Measurements from ENCODE around the gene EML1. TPM values are rescaled to one million over a fixed set of nuclear protein-coding genes. Genes with fewer than 3 reads are reported as not detected.

The EML1 gene
- total RNA-seq, 2 donors from 2014 or later, result 55.1 to 66.5 TPM

DNA sequence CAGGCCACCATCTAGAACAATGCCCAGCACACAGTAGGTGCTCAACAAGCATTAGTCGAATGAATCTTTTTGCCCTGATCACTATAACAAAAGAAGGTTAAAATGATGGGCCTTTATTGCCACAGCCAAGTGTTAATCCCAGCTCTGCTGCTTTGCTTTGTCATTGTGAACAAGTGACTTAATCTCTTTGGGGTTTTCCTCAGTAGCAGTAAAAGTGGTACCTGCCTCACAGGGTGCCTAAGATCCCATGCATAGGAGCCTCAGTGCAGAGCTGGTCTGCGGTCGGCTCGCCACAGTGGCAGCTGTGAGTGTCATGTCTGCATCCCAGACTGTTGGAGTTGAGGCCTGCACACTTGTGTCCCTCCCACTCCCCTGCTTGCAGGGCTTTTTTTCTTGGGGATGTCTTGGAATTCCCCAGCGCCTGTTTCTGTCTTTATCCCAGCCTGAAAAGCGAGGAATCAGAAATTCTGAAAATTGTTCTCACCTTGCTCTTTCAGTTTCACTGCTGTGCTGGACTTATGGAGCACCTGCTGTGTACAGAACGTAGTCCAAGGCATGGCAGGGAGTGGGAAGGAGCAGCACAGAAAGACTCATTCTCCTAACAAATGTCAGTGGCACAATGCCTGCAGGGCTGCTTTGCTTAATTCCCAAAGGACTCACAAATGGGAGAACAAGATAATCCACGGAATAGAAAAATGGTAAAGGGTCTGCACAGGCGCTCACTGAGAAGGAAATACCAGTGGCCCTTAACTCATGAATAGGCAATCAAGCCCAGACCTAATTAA, 90.8 kb downstream of the EML1 start:
- DNase-seq (ENCODE audit: low spot score), result no peak
- Histone ChIP-seq H3K27ac (no peak overlapping the region), H3K4me3 (no peak overlapping the region), H3K27me3 (replicated peaks; ENCODE audit: insufficient read depth) (no peaks in the 10 kb centered on the region), H3K36me3 (no peaks in the 10 kb centered on the region), H3K4me1 (ENCODE audit: control insufficient read depth in 1 of 2, low read depth in 2 of 2) (peaks cover 9 to 13% of the 10 kb centered on the region in 2 donors), H3K9me3 (no peaks in the 10 kb centered on the region)
- no peak for ATAC-seq (ENCODE audit: insufficient number of reproducible peaks, low FRiP score, low read depth)
- TF ChIP-seq, protein P1, sequence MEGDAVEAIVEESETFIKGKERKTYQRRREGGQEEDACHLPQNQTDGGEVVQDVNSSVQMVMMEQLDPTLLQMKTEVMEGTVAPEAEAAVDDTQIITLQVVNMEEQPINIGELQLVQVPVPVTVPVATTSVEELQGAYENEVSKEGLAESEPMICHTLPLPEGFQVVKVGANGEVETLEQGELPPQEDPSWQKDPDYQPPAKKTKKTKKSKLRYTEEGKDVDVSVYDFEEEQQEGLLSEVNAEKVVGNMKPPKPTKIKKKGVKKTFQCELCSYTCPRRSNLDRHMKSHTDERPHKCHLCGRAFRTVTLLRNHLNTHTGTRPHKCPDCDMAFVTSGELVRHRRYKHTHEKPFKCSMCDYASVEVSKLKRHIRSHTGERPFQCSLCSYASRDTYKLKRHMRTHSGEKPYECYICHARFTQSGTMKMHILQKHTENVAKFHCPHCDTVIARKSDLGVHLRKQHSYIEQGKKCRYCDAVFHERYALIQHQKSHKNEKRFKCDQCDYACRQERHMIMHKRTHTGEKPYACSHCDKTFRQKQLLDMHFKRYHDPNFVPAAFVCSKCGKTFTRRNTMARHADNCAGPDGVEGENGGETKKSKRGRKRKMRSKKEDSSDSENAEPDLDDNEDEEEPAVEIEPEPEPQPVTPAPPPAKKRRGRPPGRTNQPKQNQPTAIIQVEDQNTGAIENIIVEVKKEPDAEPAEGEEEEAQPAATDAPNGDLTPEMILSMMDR (IDR thresholded peaks at IDR 0.05), result no peak

DNA sequence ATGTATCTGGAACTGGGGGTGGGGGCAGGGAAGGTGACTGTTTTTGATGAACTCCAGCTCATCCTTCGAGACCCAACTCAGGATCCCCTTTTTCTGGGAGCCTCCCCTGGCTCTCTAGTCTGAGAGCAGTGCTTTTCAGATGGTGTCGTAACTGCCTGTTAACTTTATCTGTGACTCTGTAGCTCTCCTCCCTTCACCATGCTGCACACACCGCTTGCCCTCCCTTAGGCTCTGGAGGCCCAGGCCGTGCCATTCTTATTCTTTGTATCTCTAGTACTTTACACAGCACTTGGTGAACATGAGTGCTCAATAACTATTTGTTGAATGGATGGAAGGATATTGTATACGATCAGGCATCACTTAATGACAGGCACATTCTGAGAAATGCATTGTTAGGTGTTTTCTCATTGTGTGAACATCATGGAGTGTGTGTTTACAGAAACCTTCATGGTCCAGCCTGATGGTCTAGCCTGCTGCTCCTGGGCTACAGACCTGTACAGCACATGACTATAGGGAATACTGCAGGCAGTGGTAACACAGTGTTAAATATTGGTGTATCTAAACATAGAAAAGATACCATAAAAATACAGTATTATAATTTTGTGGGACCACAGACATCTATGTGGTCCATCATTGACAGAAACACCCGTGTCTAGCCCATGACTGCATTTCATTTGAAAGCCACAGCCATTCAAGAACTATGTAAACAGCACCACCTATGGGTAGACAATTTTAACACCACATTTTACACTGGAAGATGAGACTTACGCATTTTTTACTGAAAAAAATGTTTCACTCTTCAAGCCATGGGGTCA, 91.8 kb downstream of the EML1 start:
- ATAC-seq (ENCODE audit: insufficient number of reproducible peaks, low FRiP score, low read depth), result peak; percentile 77
- Histone ChIP-seq H3K4me1 (ENCODE audit: control insufficient read depth in 1 of 2, low read depth in 2 of 2) (peaks cover 2 to 6% of the 10 kb centered on the region in 2 donors), H3K27ac (no peak overlapping the region), H3K36me3 (no peaks in the 10 kb centered on the region), H3K4me3 (no peak overlapping the region), H3K9me3 (no peaks in the 10 kb centered on the region), H3K27me3 (replicated peaks; ENCODE audit: insufficient read depth) (no peaks in the 10 kb centered on the region)
- DNase-seq (ENCODE audit: low spot score), result no peak
- TF ChIP-seq, protein P1 (IDR thresholded peaks at IDR 0.05), result peak; percentile 76

DNA sequence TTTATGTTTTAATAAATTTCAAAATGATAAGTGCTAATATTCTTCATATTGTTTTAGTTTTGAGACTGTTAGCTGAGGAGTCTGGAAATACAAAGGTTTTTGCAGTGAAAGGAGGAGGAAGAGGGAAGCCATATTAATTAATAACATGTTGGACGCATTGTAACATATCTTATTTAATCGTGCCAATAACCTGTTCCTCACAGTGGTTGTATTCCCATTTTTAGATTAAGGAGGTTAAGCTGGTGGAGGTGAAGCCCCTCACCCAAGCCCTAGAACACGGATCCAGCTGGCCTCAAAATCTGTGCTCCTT, 92.4 kb downstream of the EML1 start:
- TF ChIP-seq, protein P1 (IDR thresholded peaks at IDR 0.05), result no peak
- no peak overlapping the region for H3K27ac ChIP-seq
- H3K4me3 ChIP-seq, result no peak overlapping the region
- H3K36me3 ChIP-seq, result no peaks in the 10 kb centered on the region
- peaks cover 0 to under 1% of the 10 kb centered on the region in 2 donors for H3K4me1 ChIP-seq (ENCODE audit: control insufficient read depth in 1 of 2, low read depth in 2 of 2)
- no peaks in the 10 kb centered on the region for H3K27me3 ChIP-seq (replicated peaks; ENCODE audit: insufficient read depth)
- no peaks in the 10 kb centered on the region for H3K9me3 ChIP-seq
- ATAC-seq (ENCODE audit: insufficient number of reproducible peaks, low FRiP score, low read depth), result no peak
- no peak for DNase-seq (ENCODE audit: low spot score)

DNA sequence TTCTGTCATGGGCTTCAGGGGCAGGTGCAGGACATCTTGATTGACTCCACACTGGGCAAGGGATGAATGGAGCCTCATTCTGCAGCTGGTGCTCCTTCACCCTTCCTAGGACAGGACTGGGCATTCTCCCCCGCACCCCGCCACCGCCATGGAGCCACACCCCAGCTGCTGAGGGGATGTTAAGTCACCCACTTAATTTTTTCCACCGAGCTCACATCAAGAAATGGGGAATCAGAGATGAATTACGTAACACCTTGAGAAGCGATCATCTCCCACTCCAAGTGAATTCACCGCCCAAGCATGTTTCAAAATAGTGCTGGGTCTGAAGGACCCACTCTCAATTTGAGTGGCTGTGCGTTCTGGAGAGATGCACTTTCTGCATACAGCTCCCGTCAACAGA, 94.2 kb downstream of the EML1 start:
- ATAC-seq (ENCODE audit: insufficient number of reproducible peaks, low FRiP score, low read depth) (no peak), DNase-seq (ENCODE audit: low spot score) (no peak)
- Histone ChIP-seq H3K9me3 (no peaks in the 10 kb centered on the region), H3K4me1 (ENCODE audit: control insufficient read depth in 1 of 2, low read depth in 2 of 2) (peaks cover 0 to 6% of the 10 kb centered on the region in 2 donors), H3K27me3 (replicated peaks; ENCODE audit: insufficient read depth) (no peaks in the 10 kb centered on the region), H3K27ac (no peak overlapping the region), H3K4me3 (no peak overlapping the region), H3K36me3 (no peaks in the 10 kb centered on the region)
- TF ChIP-seq, protein P1 (IDR thresholded peaks at IDR 0.05), result no peak

DNA sequence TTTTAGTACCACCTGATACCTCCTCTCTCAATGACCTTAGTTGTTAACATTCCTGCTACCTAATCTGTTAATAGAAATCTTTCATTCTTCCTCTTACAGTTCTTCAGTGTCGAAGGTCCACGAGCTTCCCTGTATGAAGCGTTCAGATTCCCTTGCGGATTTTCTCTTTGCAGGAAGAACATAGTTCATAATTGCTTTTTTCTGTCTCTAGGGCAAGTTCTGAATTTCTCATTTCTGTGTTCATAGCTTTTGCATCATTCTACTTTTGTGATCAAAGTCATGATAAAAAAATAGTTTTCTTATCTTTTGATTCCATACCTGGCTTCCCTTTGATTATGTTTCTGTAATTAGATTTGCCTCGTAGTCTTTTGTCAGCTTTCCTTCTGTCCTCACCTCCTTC, 94.9 kb downstream of the EML1 start:
- no peaks in the 10 kb centered on the region for H3K36me3 ChIP-seq
- H3K27me3 ChIP-seq (replicated peaks; ENCODE audit: insufficient read depth), result no peaks in the 10 kb centered on the region
- ATAC-seq (ENCODE audit: insufficient number of reproducible peaks, low FRiP score, low read depth) (no peak), DNase-seq (ENCODE audit: low spot score) (no peak)
- no peaks in the 10 kb centered on the region for H3K9me3 ChIP-seq
- peaks cover 0 to 13% of the 10 kb centered on the region in 2 donors for H3K4me1 ChIP-seq (ENCODE audit: control insufficient read depth in 1 of 2, low read depth in 2 of 2)
- no peak overlapping the region for H3K4me3 ChIP-seq
- H3K27ac ChIP-seq, result no peak overlapping the region
- TF ChIP-seq, protein P1 (IDR thresholded peaks at IDR 0.05), result no peak

Data from thoracic aorta (tissue), 2 donors.